DMS53 treated with DMSO at 0.1 percent for 48 hours (cell line): ENCODE results near the gene ALG6.
"Not testable (repeated sequence)": the region's sequence is repeated elsewhere in the genome, so short reads cannot be mapped to it uniquely, and the experiment has no call there.

ENCODE experiments used
- DNase-seq: peaks from one replicate; lab custom pipeline; 2025; ENCODE audit not compliant: unreplicated experiment; lab: John Stamatoyannopoulos, UW

ALG6 gene

DNA sequence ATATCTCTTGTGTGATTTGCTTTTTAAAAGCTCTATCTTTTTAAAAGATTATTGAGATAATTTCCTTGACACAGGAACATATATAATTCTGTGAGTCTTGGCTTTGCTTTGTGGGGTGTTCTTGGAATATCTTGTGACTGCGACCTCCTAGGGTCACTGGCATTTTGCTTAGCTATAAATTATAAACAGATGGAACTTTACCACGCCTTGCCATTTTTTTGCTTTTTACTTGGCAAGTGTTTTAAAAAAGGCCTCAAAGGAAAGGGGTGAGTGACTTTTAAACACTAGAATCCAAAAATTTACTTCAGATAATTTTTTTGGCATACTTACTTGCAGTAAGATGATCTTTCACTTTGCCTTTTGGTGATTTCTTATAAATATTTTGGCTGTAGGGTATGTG, 43.6 kb downstream of the ALG6 start:
- DNase-seq: no peak

DNA sequence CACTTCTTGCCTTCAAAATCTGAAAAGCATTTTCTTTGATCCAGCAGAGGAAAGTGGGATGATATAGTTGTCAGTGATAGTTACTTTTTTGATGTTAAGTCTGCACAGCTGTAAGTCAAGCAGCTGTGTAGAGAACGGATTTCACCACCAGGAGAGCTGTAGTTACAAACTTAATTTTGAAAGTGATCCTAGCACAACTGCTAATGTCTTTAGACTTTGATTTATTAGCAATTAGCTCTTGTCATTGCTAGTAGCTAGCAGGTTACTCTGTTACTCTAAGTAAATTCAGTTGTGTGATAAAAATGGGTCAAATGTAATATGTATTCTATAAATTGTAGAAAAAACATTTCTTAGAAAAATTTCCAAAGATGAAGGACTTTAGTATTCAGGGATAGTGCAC, 46.0 kb downstream of the ALG6 start:
- DNase-seq: no peak

DNA sequence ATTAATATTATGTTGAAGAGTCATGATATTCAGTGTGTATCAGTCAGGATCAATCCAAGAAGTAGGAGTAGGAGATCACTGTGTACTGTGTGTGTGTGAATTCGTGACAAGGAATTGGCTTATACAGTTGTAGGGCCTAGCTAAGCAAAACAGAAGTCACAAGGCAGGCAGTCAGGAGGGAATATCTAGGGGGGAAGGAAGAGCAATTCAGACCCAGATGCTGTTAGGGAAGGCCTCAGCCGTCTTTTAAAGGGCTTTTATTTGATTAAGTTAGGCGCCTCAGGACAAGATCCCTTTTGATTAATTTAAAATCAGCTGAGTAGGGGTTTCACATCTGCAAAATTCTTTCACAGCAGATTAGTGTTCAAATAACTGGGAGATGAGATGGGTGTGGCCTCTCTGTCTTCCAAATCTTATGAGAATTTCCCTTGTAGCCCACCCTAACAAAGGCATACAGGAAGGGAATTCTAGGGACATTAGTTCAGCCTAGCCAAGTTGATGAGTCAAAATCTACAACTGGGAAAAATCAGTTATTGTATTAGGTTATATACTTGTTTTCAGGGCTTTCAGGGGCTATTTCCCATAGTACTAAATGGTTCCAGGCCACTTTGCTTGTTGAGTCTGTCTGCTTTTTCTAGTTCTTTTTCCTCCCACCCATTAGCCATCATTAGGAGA, 47.4 kb downstream of the ALG6 start:
- DNase-seq: no peak

DNA sequence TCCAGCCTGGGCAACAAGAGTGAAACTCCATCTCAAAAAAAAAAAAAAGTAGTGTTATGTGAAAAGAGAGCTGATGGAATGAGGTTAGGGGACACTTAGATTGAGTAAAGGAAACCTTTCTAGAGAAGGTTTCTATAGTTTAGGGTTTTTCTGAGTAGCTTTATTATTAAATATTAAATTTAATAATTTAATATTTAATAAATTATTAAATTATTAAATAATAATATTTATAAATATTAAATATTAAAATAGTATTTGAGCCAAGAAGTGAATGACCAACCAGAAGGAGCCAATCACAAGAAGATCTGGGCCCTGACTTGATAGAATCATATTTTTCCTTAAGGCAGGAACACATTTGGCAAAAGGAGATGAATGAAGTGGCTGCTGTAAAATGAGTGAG, 50.7 kb downstream of the ALG6 start:
- DNase-seq: no peak

DNA sequence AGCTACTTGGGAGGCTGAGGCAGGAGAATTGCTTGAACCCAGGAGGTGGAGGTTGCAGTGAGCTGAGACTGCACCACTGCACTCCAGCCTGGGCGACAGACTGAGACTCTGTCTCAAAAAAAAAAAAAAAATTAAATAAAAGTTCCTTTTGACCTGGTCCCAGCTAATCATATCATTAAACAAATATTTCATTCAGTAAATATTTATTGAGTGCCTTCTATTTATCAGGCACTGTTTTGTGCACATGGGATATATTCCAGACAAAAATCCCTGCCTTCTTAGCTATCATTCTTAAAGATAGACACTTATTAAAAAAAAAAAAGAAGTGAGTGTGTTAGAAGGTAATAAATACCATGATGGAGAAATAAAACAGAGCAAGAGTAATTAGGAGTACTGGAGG, 53.3 kb downstream of the ALG6 start:
- not testable (repeated sequence) for DNase-seq

DNA sequence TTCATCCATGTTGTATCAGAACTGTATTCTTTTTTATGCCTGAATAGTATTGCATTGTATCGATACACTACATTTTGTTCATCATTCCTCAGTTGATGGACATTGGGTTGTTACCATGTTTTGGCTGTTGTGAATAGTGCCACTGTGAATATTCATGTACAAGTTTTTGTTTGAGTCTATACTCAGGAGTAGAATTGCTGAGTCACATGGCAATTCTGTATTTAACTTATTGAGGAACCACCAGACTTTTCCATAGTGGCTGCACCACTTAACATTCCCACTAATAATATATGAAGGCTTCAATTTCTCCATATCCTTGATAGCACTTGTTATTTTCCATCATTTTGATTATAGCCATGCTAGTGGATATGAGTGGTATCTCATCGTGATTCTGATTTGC, 56.2 kb downstream of the ALG6 start:
- DNase-seq: no peak

DNA sequence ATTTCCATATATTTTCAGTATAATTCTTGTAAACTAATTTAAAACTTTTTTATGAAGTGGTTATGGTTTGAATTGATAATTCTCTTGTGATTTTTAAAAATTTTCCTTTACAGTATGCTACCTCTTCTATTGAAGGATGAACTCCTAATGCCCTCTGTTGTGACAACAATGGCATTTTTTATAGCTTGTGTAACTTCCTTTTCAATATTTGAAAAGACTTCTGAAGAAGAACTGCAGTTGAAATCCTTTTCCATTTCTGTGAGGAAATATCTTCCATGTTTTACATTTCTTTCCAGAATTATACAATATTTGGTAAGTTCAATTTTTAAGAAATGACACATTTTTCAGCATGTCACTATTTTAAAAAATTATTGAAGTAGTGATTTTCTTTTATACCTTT, 61.4 kb downstream of the ALG6 start:
- no peak for DNase-seq

DNA sequence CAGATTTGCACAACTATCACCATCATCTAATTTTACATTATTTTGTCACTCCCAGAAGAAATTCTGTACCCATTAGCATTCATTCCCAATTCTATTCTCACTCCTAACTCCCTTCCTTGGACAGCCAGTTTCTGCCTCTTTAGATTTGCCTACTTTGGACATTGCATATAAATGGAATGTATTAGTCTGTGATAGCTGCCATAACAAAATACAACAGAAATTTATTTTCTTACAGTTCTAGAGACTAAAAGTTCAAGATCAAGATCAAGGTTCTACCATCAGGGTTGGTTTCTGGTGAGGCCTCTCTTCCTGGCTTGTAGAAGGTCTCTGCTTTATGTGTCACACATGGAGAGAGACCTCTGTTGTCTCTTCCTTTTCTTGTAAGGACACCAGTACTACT, 61.9 kb downstream of the ALG6 start:
- DNase-seq: no peak

DNA sequence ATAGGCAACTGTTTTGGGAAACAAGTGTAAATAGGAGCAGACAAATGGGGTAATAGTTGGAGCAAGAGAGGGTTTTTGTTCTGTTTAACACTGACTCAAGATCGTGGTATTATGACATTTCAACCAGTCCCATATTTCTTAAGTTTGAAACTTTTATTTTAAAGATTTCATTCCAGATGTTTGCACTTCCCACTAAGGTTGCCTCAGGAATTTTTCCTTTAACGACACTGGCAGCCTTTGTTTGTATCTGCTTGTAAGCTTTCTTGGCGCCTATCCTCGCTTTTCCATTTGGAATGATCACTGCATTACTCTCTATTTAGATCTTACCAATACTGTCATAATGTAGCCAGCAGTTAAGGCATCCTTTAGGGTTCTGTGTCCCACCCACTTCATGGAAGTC, 67.7 kb downstream of the ALG6 start:
- DNase-seq: no peak

DNA sequence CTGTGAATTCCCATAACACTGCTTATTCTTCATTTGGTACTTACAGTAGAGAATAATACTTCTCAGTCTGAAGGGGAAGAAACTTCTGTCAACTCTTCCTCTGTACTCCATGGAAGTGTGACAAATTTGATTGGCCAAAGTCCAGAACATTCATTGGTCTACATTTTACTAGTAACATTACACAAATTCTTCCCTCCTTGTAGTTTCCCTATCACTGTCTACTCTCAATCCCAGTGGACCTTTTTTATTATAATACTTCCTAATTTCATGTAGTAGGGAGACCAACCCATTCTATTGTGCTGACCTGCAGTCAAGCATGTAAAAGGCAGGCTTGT, 74.7 kb downstream of the ALG6 start:
- no peak for DNase-seq

DNA sequence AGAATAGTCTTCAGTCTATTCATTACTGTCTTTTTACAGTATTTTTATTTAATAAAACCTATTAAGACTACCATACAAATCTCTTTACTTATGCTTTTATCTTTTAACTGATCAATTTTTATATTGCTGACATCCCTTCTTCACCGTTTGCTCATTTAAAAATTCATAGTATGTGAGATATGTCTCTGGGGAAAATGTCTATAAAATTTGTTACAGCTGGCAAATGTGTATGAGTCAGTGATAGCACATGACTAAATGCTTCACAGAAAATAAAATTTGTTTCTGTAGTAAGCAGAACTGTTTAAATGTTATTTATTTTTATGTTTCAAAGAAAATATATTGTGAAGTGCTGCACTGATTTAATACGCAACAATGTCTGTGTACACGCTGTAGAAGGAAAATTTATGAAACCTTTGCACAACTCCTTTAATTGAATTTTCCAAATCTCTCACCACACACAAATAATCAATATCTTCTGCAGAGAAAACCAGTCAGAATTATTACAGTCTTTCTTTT, 81.4 kb downstream of the ALG6 start:
- no peak for DNase-seq

DNA sequence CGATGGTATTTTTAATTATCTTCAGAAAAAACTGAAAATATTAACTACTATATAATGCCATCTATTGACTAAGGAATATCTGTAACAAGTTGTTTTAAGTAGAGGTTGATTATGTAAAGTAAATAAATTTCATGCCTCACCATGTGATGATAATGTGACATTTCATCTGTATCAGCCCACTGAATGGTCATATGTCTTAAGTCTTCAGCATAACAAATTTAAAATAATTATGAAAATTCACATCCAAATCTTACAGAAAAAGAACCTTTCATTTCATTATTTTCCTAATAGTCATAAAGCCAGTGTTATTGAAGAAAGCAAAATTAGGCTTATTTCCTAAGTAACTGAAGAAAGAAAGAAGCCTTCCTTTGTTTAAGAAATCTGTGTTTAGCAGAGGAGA, 83.0 kb downstream of the ALG6 start:
- DNase-seq: no peak

DNA sequence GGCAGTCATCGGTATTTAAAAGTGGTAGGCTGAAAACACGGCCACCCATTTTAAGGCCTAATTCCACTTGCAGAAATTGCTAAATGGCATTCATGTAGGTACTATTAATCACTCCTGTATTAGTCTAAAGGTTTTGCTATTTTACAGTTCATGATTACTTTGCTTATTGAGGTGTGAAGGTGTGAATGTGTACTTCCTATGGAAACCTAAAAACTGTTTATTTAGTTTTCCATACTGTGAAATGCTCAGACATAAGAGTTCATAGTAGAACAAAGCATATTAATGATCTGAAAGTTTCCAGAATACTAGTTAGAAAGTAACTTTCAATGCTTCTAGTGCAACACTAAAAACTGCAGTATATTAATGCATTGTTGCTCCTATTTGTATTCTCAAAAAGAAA, 85.8 kb downstream of the ALG6 start:
- DNase-seq: no peak

DNA sequence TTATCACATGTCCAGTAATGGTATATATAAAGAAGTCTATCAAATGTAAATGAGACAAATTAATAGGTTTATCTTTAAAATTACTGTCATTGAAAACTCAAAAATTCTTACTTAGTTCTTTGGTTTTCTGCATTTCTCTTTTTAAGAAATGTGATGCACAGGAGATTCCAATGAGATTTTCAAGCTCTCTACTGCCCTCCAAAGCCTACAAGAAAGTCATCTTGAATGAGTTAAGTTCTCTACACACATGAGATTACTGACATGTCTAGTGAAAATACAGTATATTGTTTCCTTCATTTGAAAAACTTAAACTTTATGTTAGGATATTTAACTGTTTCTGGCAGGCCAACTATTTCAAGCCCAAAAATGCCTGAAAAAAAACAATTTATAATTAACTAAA, 86.8 kb downstream of the ALG6 start:
- DNase-seq: no peak

DNA sequence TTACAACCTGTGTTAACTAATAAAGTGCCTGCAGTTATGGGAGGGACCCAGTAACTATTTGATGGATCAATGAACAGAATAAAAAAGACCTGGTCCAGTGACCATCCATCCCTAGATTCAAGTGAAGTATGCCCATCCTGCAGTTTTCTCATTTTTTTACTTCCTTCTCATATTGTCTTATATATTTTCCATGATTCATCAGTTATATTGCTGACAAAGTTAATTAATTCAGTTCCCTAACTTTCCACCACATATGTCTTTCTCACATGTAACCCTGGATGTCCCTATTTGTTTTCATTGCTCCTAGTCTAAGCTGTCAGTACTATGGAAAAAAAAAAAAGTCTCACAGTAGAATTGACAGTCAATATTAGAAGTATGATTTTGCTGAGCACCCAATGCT, 91.3 kb downstream of the ALG6 start:
- DNase-seq: no peak

DNA sequence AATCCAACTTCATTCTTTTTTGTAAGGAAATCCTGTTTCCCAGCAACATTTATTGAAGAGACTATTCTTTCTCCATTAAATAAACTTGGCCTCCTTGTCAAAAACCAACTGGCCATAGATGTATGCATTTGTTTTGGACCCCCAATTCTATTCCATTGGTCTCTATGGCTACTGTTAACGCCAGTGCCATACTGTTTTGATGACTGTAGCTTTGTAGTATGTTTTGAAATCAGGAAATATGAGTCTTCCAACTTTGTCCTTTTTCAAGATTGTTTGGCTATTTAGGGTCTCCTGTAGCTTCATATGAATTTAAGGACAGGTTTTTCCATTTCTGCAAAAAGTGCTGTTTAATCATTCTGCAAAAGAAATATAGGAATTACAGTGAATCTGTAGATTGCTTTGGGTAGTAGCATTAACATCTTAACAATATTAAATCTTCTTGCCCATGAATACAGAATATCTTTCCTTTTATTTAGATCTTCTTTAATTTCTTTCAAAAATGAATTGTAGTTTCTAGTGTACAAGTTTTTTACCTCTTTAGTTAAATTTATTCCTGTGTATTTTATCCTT, 94.3 kb downstream of the ALG6 start:
- no peak for DNase-seq

DNA sequence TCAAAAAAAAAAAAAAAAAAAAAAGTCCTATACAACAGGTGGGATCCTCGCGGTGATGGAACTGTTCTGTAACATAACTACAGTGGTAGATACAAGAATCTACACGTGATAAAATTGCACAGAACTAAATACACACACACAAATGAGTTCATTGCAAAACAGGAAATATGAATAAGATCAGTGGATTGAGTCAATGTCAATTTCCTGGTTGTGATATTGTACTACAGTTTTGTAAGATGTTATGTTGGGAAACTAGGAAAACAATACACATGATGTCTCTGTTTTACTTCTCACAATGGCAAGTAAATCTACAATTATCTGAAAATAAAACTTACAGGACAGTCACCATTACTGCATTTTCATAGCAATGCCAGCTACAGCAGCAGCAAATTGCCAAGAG, 95.8 kb downstream of the ALG6 start:
- no peak for DNase-seq

DNA sequence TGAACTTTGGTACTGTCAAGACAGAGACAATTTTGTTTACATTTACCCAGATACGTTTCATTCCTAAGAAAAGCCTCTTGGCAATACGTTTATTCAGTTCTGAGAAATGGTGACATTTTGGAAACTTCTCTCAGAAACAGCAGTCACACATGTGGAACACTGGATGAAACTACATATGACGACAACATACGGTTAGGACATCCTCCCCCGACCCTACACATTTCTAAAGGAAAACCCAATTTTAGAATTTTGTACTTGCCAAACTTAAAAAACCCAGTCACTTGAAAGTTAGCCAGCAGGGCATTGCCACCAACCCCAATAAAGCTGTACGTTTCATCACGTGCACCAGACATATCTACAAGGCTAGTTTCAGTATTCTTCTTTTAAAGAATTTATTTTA, 98.8 kb downstream of the ALG6 start:
- no peak for DNase-seq

DNA sequence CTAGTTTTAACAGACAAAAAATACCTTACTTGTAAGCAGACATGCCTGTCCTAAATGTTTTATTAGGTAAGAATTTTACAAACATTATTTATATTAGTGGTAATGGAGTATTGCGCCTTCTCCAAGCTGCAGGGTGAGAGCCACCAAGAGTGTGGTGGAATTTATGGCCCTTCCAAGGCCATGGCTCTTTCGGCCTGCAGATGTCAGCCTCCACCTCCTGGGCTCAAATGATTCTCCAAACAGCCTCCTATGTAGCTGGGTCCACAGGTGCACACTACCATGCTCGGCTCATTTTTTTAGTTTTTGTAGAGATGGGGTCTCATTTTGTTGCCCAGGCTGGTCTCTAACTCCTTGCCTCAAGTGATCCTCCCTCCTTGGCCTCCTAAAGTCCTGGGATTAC, 99.3 kb downstream of the ALG6 start:
- DNase-seq: no peak

DNA sequence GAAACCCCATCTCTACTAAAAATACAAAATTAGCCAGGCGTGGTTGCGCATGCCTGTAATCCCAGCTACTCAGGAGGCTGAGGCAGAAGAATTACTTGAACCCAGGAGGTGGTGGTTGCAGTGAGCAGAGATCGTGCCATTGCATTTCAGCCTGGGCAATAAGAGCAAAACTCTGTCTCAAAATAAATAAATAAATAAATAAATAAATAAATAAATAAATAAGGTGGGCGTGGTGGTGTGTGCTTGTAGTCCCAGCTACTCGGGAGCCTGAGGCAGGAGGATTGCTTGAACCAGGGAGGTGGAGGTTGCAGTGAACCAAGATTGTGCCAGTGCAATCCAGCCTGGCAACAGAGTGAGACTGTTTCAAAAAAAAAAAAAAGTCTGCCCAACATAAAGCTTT, 101.3 kb downstream of the ALG6 start:
- DNase-seq: not testable (repeated sequence)

DNA sequence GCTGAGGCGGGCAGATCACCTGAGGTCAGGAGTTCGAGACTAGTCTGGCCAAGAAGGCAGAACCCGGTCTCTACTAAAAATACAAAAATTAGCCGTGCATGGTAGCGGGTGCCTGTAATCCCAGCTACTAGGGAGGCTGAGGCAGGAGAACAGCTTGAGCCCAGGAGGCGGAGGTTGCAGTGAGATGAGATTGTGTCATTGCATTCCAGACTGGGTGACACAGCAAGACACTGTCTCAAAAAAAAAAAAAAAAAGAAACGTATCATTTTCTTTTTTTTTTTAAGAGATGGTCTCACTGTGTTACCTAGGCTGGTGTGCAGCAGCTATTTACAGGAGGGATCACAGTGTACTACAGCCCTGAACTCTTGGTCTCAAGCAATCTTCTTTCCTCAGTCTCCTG, 108.3 kb downstream of the ALG6 start:
- DNase-seq: no peak

DNA sequence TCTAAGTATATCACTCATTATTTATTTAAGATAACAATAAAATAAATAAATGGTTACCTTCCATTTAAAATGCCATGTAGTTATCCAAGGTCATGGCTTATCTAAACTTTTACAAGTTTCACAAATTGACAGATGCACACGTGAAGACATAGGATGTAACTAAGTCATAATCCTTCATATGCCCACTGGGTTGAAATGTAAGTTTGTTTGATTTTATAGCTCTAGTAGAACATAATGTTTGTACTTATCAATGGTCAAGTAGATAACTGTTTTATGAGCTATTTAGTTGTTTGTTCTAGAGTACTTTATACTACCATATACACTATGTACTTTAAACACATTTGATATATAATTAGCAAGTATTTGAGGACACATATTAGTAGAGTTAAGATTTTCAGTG, 112.6 kb downstream of the ALG6 start:
- DNase-seq: no peak

DNA sequence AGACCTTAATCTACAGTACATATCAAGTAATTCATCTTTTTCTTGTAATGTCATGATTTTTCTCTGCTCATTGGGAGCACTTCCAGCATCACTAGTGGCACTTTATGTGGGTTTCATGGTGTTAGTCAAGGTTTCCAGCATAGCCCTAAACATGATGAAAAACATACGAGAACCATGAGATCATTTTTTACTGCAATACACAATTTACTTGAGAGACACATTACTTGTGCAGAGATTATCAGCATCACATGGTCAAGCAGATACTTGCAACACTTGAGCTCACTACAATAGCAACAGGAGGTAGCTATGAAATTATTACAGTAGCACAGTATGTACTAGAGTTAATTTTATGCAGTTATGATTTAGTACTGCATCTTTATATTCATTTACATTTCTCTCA, 119.2 kb downstream of the ALG6 start:
- no peak for DNase-seq
